ENCODE measurements around the gene PRDM16. TPM values are rescaled to one million over a fixed set of nuclear protein-coding genes. Genes with fewer than 3 reads are reported as not detected.

Gene PRDM16
- total RNA-seq, 1 experiment from 2014 or later: 0.09 TPM

GRCh38 chr1:3113047-3113740 lies 44.2 kb downstream of the PRDM16 start:
- CTCF ChIA-PET: no interaction called here
- no peaks in the 10 kb centered on the region for H3K36me3 Mint-ChIP-seq (ENCODE audit: insufficient read depth, unreplicated experiment)

GRCh38 chr1:3113741-3114056 lies 44.7 kb downstream of the PRDM16 start:
- Mint-ChIP-seq H3K4me3 (ENCODE audit: low read depth, unreplicated experiment) (no peak overlapping the region), H3K27me3 (ENCODE audit: unreplicated experiment) (peaks cover 34% of the 10 kb centered on the region), H3K9me3 (ENCODE audit: low read depth, unreplicated experiment) (no peaks in the 10 kb centered on the region), H3K36me3 (ENCODE audit: insufficient read depth, unreplicated experiment) (no peaks in the 10 kb centered on the region), H3K4me1 (ENCODE audit: low read depth, unreplicated experiment) (no peaks in the 10 kb centered on the region), H3K27ac (ENCODE audit: unreplicated experiment) (no peak overlapping the region)
- BruUV-seq (replicated peaks): no TSS peak
- CTCF ChIA-PET: no interaction called here
- DNase-seq: no peak
- TF ChIP-seq CTCF (IDR thresholded peaks at IDR 0.05; ENCODE audit: unreplicated experiment): no peak
- intact Hi-C loops (cut with micrococcal nuclease; ENCODE audit: unreplicated experiment): no loop called here

More at GRCh38 chr1:3113047-3113740, 44.2 kb downstream of the PRDM16 start:
- intact Hi-C loops (cut with micrococcal nuclease; ENCODE audit: unreplicated experiment): no loop called here
- no TSS peak for BruUV-seq (replicated peaks)
- Mint-ChIP-seq H3K27ac (ENCODE audit: unreplicated experiment) (no peak overlapping the region), H3K4me3 (ENCODE audit: low read depth, unreplicated experiment) (no peak overlapping the region), H3K4me1 (ENCODE audit: low read depth, unreplicated experiment) (no peaks in the 10 kb centered on the region), H3K27me3 (ENCODE audit: unreplicated experiment) (peaks cover 39% of the 10 kb centered on the region), H3K9me3 (ENCODE audit: low read depth, unreplicated experiment) (no peaks in the 10 kb centered on the region)
- DNase-seq: no peak
- no peak for TF ChIP-seq CTCF (IDR thresholded peaks at IDR 0.05; ENCODE audit: unreplicated experiment)

GRCh38 chr1:3114131-3114744 lies 45.2 kb downstream of the PRDM16 start:
- Mint-ChIP-seq H3K4me3 (ENCODE audit: low read depth, unreplicated experiment) (no peak overlapping the region), H3K9me3 (ENCODE audit: low read depth, unreplicated experiment) (no peaks in the 10 kb centered on the region), H3K36me3 (ENCODE audit: insufficient read depth, unreplicated experiment) (no peaks in the 10 kb centered on the region), H3K27me3 (ENCODE audit: unreplicated experiment) (peaks cover 28% of the 10 kb centered on the region), H3K4me1 (ENCODE audit: low read depth, unreplicated experiment) (no peaks in the 10 kb centered on the region), H3K27ac (ENCODE audit: unreplicated experiment) (no peak overlapping the region)
- no peak for DNase-seq
- CTCF ChIA-PET: no interaction called here
- no TSS peak for BruUV-seq (replicated peaks)
- intact Hi-C loops (cut with micrococcal nuclease; ENCODE audit: unreplicated experiment): no loop called here
- TF ChIP-seq CTCF (IDR thresholded peaks at IDR 0.05; ENCODE audit: unreplicated experiment): no peak

- intact Hi-C loops (cut with micrococcal nuclease; ENCODE audit: unreplicated experiment): no loop called here
- no peaks in the 10 kb centered on the region for H3K9me3 Mint-ChIP-seq (ENCODE audit: low read depth, unreplicated experiment)
- H3K4me3 Mint-ChIP-seq (ENCODE audit: low read depth, unreplicated experiment): no peak overlapping the region
- CTCF ChIA-PET: no interaction called here
- no TSS peak for BruUV-seq (replicated peaks)
- no peak for TF ChIP-seq CTCF (IDR thresholded peaks at IDR 0.05; ENCODE audit: unreplicated experiment)
- no peak overlapping the region for H3K27ac Mint-ChIP-seq (ENCODE audit: unreplicated experiment)
- H3K36me3 Mint-ChIP-seq (ENCODE audit: insufficient read depth, unreplicated experiment): no peaks in the 10 kb centered on the region
- peaks cover 22% of the 10 kb centered on the region for H3K27me3 Mint-ChIP-seq (ENCODE audit: unreplicated experiment)
- H3K4me1 Mint-ChIP-seq (ENCODE audit: low read depth, unreplicated experiment): no peaks in the 10 kb centered on the region
- DNase-seq: no peak
Measured at GRCh38 chr1:3114846-3115245, 45.8 kb downstream of the PRDM16 start.
